GM12878 (cell line): ENCODE data around the gene RETN. TPM values are rescaled to one million over a fixed set of nuclear protein-coding genes. Genes with fewer than 3 reads are reported as not detected.
A peak's percentile ranks its signal among the peaks of the same experiment; 100 is the strongest.

Source experiments
- BACH1 ChIP-seq: fragments of 450-650 bp; IDR thresholded peaks from 2 replicates; pipeline ENCODE4 v1.6.1; 2017; ENCODE audit warnings: mild to moderate bottlenecking, borderline replicate concordance
- BCL11A ChIP-seq: IDR thresholded peaks from 2 replicates; pipeline ENCODE4 v1.6.1; 2011; ENCODE audit warnings: low read depth, low read length
- BHLHE40 ChIP-seq, 2 experiments: fragments of 450-650 bp in 1 of 2; IDR thresholded peaks; 2 replicates each; pipeline ENCODE4 v1.6.1; 2011 to 2017; ENCODE audit warnings: low read depth in 2 of 2, borderline replicate concordance in 1 of 2, improper control_type of control experiment in 1 of 2, low read length in 1 of 2, mild to moderate bottlenecking in 1 of 2
- CBFB ChIP-seq: IDR thresholded peaks from 2 replicates; pipeline ENCODE4 v1.6.1; 2016; ENCODE audit warnings: antibody characterized with exemption, low read depth
- CBX3 ChIP-seq: fragments of 200-600 bp; sonication (generic); IDR thresholded peaks from 2 replicates; pipeline ENCODE4 v1.6.1; 2016; ENCODE audit warnings: low read depth, borderline replicate concordance
- HCFC1 ChIP-seq: fragments of 150-350 bp; IDR thresholded peaks from 2 replicates; pipeline ENCODE4 v1.6.1; 2014; ENCODE audit warnings: low read length
- HDAC2 ChIP-seq: fragments of 200-600 bp; sonication (generic); IDR thresholded peaks from 2 replicates; pipeline ENCODE4 v1.6.1; 2017
- JUNB ChIP-seq: IDR thresholded peaks from 2 replicates; pipeline ENCODE4 v1.6.1; 2016; ENCODE audit warnings: antibody characterized with exemption, mild to moderate bottlenecking
- KLF5 ChIP-seq: fragments of 450-650 bp; IDR thresholded peaks from 2 replicates; pipeline ENCODE4 v1.6.1; 2014; ENCODE audit warnings: mild to moderate bottlenecking; ENCODE audit not compliant: partially characterized antibody
- MEF2B ChIP-seq: fragments of 450-650 bp; IDR thresholded peaks from 2 replicates; pipeline ENCODE4 v1.6.1; 2018; ENCODE audit warnings: mild to moderate bottlenecking, moderate library complexity; ENCODE audit not compliant: partially characterized antibody, poor library complexity, severe bottlenecking
- NR2F1 ChIP-seq: fragments of 450-650 bp; conservative IDR thresholded peaks from 2 replicates; pipeline ENCODE4 v1.6.1; 2017; ENCODE audit warnings: mild to moderate bottlenecking
- PAX5 ChIP-seq: IDR thresholded peaks from 2 replicates; pipeline ENCODE4 v1.6.1; 2011; ENCODE audit warnings: low read depth, low read length, borderline replicate concordance
- SMAD1 ChIP-seq: fragments of 450-650 bp; IDR thresholded peaks from 2 replicates; pipeline ENCODE4 v1.6.1; 2018; ENCODE audit warnings: mild to moderate bottlenecking, low read depth; ENCODE audit not compliant: partially characterized antibody
- SMC3 ChIP-seq: IDR thresholded peaks from 2 replicates; pipeline ENCODE4 v1.6.1; 2011; ENCODE audit warnings: low read length, improper control_type of control experiment, borderline replicate concordance
- SRF ChIP-seq, 2 experiments: IDR thresholded peaks; 2 replicates each; pipeline ENCODE4 v1.6.1; 2011; ENCODE audit warnings: low read depth in 2 of 2, low read length in 2 of 2, mild to moderate bottlenecking in 1 of 2, moderate library complexity in 1 of 2
- STAT3 ChIP-seq: IDR thresholded peaks from 2 replicates; pipeline ENCODE4 v1.6.1; 2011; ENCODE audit warnings: low read depth, low read length, improper control_type of control experiment
- TARDBP ChIP-seq: IDR thresholded peaks from 2 replicates; pipeline ENCODE4 v1.6.1; 2016; ENCODE audit warnings: borderline replicate concordance
- TCF7 ChIP-seq: IDR thresholded peaks from 2 replicates; pipeline ENCODE4 v1.6.1; 2014; ENCODE audit warnings: antibody characterized with exemption, borderline replicate concordance
- ZNF217 ChIP-seq: fragments of 450-650 bp; IDR thresholded peaks from 2 replicates; pipeline ENCODE4 v1.6.1; 2017; ENCODE audit warnings: antibody characterized with exemption, mild to moderate bottlenecking
- polyA plus RNA-seq, 11 experiments: library from polyadenylated mRNA; depleted of rRNA in 4 of 11; unstranded in 6 of 11; stranded (reverse) in 5 of 11; fragments of >200 nt; fragmentation: Nextera tagmentation in 4 of 11; fragmentation: Illumina TruSeq in 1 of 11; extraction: Ambion mirVana in 4 of 11; extraction: Trizol in 1 of 11; gene quantifications; 1 replicate in 1 of 11; 2 replicates in 10 of 11; pipeline versions ENCODE4 v1.2.1 to v1.2.3, GENCODE V29; 2011 to 2016; ENCODE audit warnings: inconsistent platforms in 2 of 11, missing spikeins in 2 of 11, low read depth in 1 of 11
- total RNA-seq, 4 experiments: library from RNA; depleted of rRNA in 3 of 4; stranded (reverse); fragments of >200 nt in 3 of 4; fragmentation: Illumina TruSeq in 1 of 4; extraction: Trizol in 1 of 4; gene quantifications; 2 replicates each; pipeline versions ENCODE4 v1.2.1 to v1.2.3, GENCODE V29; 2013 to 2021
- TF ChIP-seq, protein P1 (sequence below): fragments of 450-650 bp; IDR thresholded peaks from 2 replicates; pipeline ENCODE4 v1.6.1; 2016; ENCODE audit warnings: mild to moderate bottlenecking
- TF ChIP-seq, protein P2 (sequence below): IDR thresholded peaks from 2 replicates; pipeline ENCODE4 v1.6.1; 2012; ENCODE audit warnings: low read depth, low read length, improper control_type of control experiment
- TF ChIP-seq, protein P3 (sequence below): fragments of 150-350 bp; IDR thresholded peaks from 2 replicates; pipeline ENCODE4 v1.6.1; 2014; ENCODE audit warnings: mild to moderate bottlenecking, low read depth, low read length
- TF ChIP-seq, protein P4 (sequence below): IDR thresholded peaks from 2 replicates; pipeline ENCODE4 v1.6.1; 2011; ENCODE audit warnings: low read depth, low read length, improper control_type of control experiment, borderline replicate concordance
- TF ChIP-seq, protein P5 (sequence below): IDR thresholded peaks from 2 replicates; pipeline ENCODE4 v1.6.1; 2012; ENCODE audit warnings: low read length, inconsistent platforms

The RETN gene
- total and polyA plus RNA-seq, 10 of the 15 experiments (the other 5 are each of a cell fraction or from before 2014, with no cell fraction given): 0.26 TPM; not detected in 9

DNA sequence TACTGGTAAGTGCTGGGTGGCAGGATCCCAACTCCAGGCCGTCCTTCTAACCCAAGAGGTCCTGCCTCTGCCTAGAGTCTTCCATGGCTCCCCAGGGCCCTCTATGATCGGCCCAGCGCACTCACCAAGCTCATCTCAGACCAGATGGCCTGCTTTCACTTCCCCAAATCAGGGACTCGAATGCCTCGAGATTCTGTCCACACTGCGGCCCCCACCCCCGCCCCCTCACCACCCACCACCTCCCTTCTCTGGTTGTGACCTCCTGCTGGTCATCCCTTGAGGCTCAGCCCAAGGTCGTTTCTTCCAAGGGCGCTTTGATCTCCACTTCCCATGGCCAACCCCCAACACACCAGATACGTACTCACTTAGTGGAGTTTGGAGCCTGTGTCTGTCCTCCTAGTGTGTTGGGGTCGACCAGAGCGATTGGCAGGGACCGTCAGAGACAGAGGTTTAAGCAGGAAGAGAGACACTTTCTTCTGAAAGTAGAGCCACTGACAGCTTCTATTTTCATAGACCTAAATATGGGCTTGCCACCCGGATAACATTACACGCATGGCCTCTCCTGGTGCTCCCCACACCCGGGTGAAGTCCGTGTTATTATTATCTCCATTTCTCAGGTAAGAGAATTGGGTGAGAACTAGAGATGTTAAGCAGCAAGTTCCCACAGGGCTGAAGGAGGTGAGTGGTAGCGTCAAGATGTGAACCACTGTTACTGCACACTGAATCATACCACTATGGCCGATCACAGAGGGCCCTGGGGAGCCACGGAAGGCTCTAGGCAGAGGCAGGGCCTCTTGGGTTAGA is 33.0 kb downstream of the RETN start, which contains the start of gene FCER2 (continued):
- TF ChIP-seq HCFC1 (no peak), NR2F1 (peak; percentile 75), KLF5 (no peak), ZNF217 (peak; percentile 99), TARDBP (peak; percentile 15; the same call in 1 of the 2 replicates), STAT3 (no peak), PAX5 (peak; percentile 90), SMC3 (peak; percentile 2; the same call in 1 of the 2 replicates), TCF7 (peak; percentile 85), HDAC2 (peak; percentile 91; the same call in 1 of the 2 replicates), SRF (IDR thresholded peaks at IDR 0.05; ENCODE audit: low read depth in 2 of 2, low read length in 2 of 2) (peak; percentile 92 to 97), CBX3 (no peak), BCL11A (peak; percentile 82; the same call in 1 of the 2 replicates), JUNB (peak; percentile 33), CBFB (peak; percentile 87), MEF2B (peak; percentile 98), BHLHE40 (IDR thresholded peaks at IDR 0.05; ENCODE audit: borderline replicate concordance in 1 of 2, low read depth in 2 of 2, low read length in 1 of 2) (peak; percentile 48 to 72), BACH1 (no peak; the same call in 1 of the 2 replicates), SMAD1 (peak; percentile 43)
- TF ChIP-seq, protein P1, sequence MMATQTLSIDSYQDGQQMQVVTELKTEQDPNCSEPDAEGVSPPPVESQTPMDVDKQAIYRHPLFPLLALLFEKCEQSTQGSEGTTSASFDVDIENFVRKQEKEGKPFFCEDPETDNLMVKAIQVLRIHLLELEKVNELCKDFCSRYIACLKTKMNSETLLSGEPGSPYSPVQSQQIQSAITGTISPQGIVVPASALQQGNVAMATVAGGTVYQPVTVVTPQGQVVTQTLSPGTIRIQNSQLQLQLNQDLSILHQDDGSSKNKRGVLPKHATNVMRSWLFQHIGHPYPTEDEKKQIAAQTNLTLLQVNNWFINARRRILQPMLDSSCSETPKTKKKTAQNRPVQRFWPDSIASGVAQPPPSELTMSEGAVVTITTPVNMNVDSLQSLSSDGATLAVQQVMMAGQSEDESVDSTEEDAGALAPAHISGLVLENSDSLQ: peak; percentile 83
- TF ChIP-seq, protein P2, sequence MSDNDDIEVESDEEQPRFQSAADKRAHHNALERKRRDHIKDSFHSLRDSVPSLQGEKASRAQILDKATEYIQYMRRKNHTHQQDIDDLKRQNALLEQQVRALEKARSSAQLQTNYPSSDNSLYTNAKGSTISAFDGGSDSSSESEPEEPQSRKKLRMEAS: no peak; the same call in 1 of the 2 replicates
- TF ChIP-seq, protein P3, sequence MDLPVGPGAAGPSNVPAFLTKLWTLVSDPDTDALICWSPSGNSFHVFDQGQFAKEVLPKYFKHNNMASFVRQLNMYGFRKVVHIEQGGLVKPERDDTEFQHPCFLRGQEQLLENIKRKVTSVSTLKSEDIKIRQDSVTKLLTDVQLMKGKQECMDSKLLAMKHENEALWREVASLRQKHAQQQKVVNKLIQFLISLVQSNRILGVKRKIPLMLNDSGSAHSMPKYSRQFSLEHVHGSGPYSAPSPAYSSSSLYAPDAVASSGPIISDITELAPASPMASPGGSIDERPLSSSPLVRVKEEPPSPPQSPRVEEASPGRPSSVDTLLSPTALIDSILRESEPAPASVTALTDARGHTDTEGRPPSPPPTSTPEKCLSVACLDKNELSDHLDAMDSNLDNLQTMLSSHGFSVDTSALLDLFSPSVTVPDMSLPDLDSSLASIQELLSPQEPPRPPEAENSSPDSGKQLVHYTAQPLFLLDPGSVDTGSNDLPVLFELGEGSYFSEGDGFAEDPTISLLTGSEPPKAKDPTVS: no peak
- TF ChIP-seq, protein P4, sequence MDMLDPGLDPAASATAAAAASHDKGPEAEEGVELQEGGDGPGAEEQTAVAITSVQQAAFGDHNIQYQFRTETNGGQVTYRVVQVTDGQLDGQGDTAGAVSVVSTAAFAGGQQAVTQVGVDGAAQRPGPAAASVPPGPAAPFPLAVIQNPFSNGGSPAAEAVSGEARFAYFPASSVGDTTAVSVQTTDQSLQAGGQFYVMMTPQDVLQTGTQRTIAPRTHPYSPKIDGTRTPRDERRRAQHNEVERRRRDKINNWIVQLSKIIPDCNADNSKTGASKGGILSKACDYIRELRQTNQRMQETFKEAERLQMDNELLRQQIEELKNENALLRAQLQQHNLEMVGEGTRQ: no peak; the same call in 1 of the 2 replicates
- TF ChIP-seq, protein P5, sequence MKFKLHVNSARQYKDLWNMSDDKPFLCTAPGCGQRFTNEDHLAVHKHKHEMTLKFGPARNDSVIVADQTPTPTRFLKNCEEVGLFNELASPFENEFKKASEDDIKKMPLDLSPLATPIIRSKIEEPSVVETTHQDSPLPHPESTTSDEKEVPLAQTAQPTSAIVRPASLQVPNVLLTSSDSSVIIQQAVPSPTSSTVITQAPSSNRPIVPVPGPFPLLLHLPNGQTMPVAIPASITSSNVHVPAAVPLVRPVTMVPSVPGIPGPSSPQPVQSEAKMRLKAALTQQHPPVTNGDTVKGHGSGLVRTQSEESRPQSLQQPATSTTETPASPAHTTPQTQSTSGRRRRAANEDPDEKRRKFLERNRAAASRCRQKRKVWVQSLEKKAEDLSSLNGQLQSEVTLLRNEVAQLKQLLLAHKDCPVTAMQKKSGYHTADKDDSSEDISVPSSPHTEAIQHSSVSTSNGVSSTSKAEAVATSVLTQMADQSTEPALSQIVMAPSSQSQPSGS: peak; percentile 97
